GM19035 (cell line): ENCODE data around the gene TXNDC16.

Experiments
- ATAC-seq: cut with Tn5 transposase; IDR thresholded peaks from one replicate; pipeline ENCODE4 v1.9.1; 2021; ENCODE audit not compliant: unreplicated experiment

The TXNDC16 gene

DNA sequence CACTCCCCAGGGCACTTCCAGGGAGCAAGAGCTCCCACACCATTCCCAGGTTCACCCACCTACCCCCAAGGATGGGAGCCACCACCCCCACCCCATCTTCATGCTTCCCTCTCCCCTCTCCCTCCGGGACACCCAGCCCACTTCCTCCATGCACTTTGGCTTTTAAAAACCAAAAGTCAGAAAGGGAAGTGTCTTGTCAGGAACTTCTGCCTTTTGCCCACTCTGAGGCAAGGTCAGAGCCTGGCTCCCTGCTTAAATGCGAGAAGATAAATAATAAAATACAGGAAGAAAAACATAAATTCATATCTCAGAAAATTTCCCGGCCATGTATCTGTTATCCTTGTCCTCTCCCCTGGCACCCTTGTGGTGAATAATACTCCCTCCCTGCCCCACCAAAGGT lies 156.6 kb downstream of the TXNDC16 start:
- ATAC-seq, result no peak

DNA sequence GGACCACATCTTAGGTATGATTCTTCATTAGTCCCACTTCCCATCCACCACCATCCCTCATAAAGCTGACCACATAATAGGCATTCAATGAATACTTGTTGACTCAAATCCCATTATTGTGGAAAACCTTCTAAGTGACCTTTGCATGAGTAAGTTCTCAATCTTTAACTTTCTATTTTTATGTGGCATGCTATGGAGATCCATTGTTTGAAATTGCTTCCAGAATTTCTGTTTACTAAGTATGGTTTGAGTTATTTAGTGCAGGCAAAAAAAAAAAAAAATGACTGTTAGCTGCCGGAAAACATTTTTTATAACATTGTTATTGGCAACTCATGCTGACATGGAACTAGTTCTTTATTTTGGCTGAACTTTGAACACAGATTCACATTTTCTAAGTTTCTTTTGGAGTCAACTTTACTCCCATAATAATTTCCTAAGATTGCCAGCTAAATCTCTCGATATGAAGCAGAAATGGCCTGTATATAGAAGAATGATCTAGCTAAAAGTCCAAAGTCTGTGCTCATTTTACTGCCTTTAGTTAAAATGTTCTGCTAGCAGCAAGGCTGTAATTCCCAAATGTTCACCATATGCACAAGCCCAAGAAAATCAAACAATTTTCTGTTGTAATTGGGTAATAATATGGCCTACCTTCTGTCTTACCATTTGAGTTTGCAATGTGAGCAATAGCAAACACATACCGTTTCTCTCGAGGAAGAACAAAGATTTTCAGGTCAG lies 160.3 kb downstream of the TXNDC16 start:
- no peak for ATAC-seq
